Liver (tissue), 9 donors: ENCODE measurements around the gene GLTPD2. TPM values are rescaled to one million over a fixed set of nuclear protein-coding genes. Genes with fewer than 3 reads are reported as not detected.
A peak's percentile ranks its signal among the peaks of the same experiment; 100 is the strongest.

Experiments
- DNase-seq: peaks from one replicate; pipeline ENCODE4 v3.0.0-alpha.2; 2017; ENCODE audit warnings: low spot score
- H3K27ac ChIP-seq, 2 donors: one replicate each; pipeline ENCODE4 v1.7.0; 2013; ENCODE audit warnings: inconsistent platforms in 2 of 2, low read length in 2 of 2, control low read depth in 1 of 2, low read depth in 1 of 2, mild to moderate bottlenecking in 1 of 2
- H3K27me3 ChIP-seq, 4 donors: one replicate each; pipeline versions ENCODE4 v1.6.1 to v1.7.0; 2013; ENCODE audit warnings: low read length in 3 of 4, inconsistent platforms in 1 of 4, mild to moderate bottlenecking in 1 of 4, moderate library complexity in 1 of 4; ENCODE audit not compliant: control insufficient read depth in 4 of 4, insufficient read depth in 4 of 4
- H3K36me3 ChIP-seq, 4 donors: one replicate each; pipeline versions ENCODE4 v1.6.1 to v1.7.0; 2013; ENCODE audit warnings: low read length in 3 of 4, mild to moderate bottlenecking in 3 of 4, low read depth in 1 of 4, moderate library complexity in 1 of 4; ENCODE audit not compliant: control insufficient read depth in 4 of 4, insufficient read depth in 3 of 4
- H3K4me1 ChIP-seq, 4 donors: one replicate each; pipeline versions ENCODE4 v1.6.1 to v1.7.0; 2013; ENCODE audit warnings: low read length in 3 of 4, mild to moderate bottlenecking in 3 of 4, moderate library complexity in 1 of 4; ENCODE audit not compliant: control insufficient read depth in 4 of 4, insufficient read depth in 4 of 4
- H3K4me3 ChIP-seq, 3 donors: one replicate each; pipeline versions ENCODE4 v1.6.1 to v1.7.0; 2013; ENCODE audit warnings: low read length in 3 of 3, control low read depth in 1 of 3, low read depth in 1 of 3, mild to moderate bottlenecking in 1 of 3
- H3K9ac ChIP-seq, 2 donors: one replicate each; pipeline ENCODE4 v1.7.0; 2013; ENCODE audit warnings: low read length in 2 of 2, mild to moderate bottlenecking in 2 of 2, moderate library complexity in 2 of 2, control low read depth in 1 of 2, low read depth in 1 of 2
- H3K9me3 ChIP-seq, 4 donors: one replicate each; pipeline versions ENCODE4 v1.6.1 to v1.7.0; 2013; ENCODE audit warnings: low read length in 3 of 4; ENCODE audit not compliant: control insufficient read depth in 4 of 4
- EGR1 ChIP-seq, 2 donors: IDR thresholded peaks; 2 replicates each; pipeline ENCODE4 v1.6.1; 2016 to 2018; ENCODE audit warnings: antibody characterized with exemption in 2 of 2, low read depth in 2 of 2
- FOXA2 ChIP-seq: IDR thresholded peaks from 2 replicates; pipeline ENCODE4 v1.6.1; 2016; ENCODE audit warnings: antibody characterized with exemption
- HNF4A ChIP-seq, 2 donors: conservative IDR thresholded peaks; 2 replicates each; pipeline ENCODE4 v1.6.1; 2016; ENCODE audit warnings: antibody characterized with exemption in 2 of 2, mild to moderate bottlenecking in 2 of 2
- NR2F2 ChIP-seq: IDR thresholded peaks from 2 replicates; pipeline ENCODE4 v1.6.1; 2016; ENCODE audit warnings: antibody characterized with exemption
- RAD21 ChIP-seq, 2 donors: IDR thresholded peaks; 2 replicates each; pipeline ENCODE4 v1.6.1; 2016; ENCODE audit warnings: antibody characterized with exemption in 2 of 2, mild to moderate bottlenecking in 2 of 2
- RXRA ChIP-seq, 2 donors: IDR thresholded peaks; 2 replicates each; pipeline ENCODE4 v1.6.1; 2017 to 2018; ENCODE audit warnings: antibody characterized with exemption in 2 of 2, mild to moderate bottlenecking in 1 of 2
- YY1 ChIP-seq: IDR thresholded peaks from 2 replicates; pipeline ENCODE4 v1.6.1; 2016; ENCODE audit warnings: antibody characterized with exemption, mild to moderate bottlenecking
- WGBS: extraction: QIAGEN DNeasy Blood & Tissue Kit; methylation state at CpG from one replicate; pipeline ENCODE4 v1.1.7; 2013; 5-methylcytosine and 5-hydroxymethylcytosine counted together
- polyA plus RNA-seq, 2 donors: library from polyadenylated mRNA; stranded (reverse) in 1 of 2; unstranded in 1 of 2; fragments of 200-250 nt in 1 of 2; fragments of >200 nt in 1 of 2; fragmentation: Nextera tagmentation in 1 of 2; extraction: Ambion mirVana in 1 of 2; gene quantifications; one replicate each; pipeline versions ENCODE4 v1.2.1 to v1.2.3, GENCODE V29; 2013 to 2015
- total RNA-seq, 2 donors: library from RNA; depleted of rRNA; stranded (reverse); fragments of >200 nt; gene quantifications; one replicate each; pipeline ENCODE4 v1.2.3, GENCODE V29; 2014
- TF ChIP-seq, protein P1 (sequence below): IDR thresholded peaks from 2 replicates; pipeline ENCODE4 v1.6.1; 2016; ENCODE audit warnings: antibody characterized with exemption, mild to moderate bottlenecking
- donor health status: healthy.
- donor health status: healthy.
- donor health status: healthy.
- donor health status: healthy.
- donor health status: healthy.

GLTPD2 gene
- total and polyA plus RNA-seq, 4 donors = 15.1 to 63.2 (median 25.7) TPM

GRCh38 chr17:4739122-4740024 lies 49.4 kb upstream of the GLTPD2 start, which contains the start of the genes CXCL16 and ZMYND15:
CXCL16 (minus strand) TSS chr17:4739928; CDS start chr17:4739339, 589 bp downstream.
ZMYND15 (plus strand) TSS chr17:4739833; CDS start chr17:4740549, 716 bp downstream.
- WGBS = under 1% methylated on average over 100 of the region's 100 CpGs
- Histone ChIP-seq H3K4me1 (peaks cover 2 to 20% (median 9%) of the 10 kb centered on the region in 4 donors), H3K27ac (peak within 1 kb of the TSS; percentile 73 to 76), H3K36me3 (no peaks in the 10 kb centered on the region), H3K27me3 (no peaks in the 10 kb centered on the region), H3K9me3 (no peaks in the 10 kb centered on the region), H3K9ac (peak within 1 kb of the TSS; percentile 66 to 76), H3K4me3 (peak within 1 kb of the TSS; percentile 52 to 85 (median 80))
- DNase-seq = no peak
- no peak for TF ChIP-seq NR2F2
- no peak for TF ChIP-seq HNF4A (conservative IDR thresholded peaks at IDR 0.05)
- TF ChIP-seq YY1 = peak; percentile 38
- TF ChIP-seq, protein P1, sequence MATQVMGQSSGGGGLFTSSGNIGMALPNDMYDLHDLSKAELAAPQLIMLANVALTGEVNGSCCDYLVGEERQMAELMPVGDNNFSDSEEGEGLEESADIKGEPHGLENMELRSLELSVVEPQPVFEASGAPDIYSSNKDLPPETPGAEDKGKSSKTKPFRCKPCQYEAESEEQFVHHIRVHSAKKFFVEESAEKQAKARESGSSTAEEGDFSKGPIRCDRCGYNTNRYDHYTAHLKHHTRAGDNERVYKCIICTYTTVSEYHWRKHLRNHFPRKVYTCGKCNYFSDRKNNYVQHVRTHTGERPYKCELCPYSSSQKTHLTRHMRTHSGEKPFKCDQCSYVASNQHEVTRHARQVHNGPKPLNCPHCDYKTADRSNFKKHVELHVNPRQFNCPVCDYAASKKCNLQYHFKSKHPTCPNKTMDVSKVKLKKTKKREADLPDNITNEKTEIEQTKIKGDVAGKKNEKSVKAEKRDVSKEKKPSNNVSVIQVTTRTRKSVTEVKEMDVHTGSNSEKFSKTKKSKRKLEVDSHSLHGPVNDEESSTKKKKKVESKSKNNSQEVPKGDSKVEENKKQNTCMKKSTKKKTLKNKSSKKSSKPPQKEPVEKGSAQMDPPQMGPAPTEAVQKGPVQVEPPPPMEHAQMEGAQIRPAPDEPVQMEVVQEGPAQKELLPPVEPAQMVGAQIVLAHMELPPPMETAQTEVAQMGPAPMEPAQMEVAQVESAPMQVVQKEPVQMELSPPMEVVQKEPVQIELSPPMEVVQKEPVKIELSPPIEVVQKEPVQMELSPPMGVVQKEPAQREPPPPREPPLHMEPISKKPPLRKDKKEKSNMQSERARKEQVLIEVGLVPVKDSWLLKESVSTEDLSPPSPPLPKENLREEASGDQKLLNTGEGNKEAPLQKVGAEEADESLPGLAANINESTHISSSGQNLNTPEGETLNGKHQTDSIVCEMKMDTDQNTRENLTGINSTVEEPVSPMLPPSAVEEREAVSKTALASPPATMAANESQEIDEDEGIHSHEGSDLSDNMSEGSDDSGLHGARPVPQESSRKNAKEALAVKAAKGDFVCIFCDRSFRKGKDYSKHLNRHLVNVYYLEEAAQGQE = no peak

GRCh38 chr17:4740025-4740351 lies 48.8 kb upstream of the GLTPD2 start:
- no peaks in the 10 kb centered on the region for H3K36me3 ChIP-seq
- no peaks in the 10 kb centered on the region for H3K27me3 ChIP-seq
- peak overlapping the region; percentile 46 to 73 for H3K27ac ChIP-seq
- no peaks in the 10 kb centered on the region for H3K9me3 ChIP-seq
- TF ChIP-seq EGR1 (IDR thresholded peaks at IDR 0.05; ENCODE audit: low read depth in 2 of 2) = no peak
- no peak for TF ChIP-seq FOXA2
- TF ChIP-seq HNF4A (conservative IDR thresholded peaks at IDR 0.05) = no peak
- TF ChIP-seq RAD21 (IDR thresholded peaks at IDR 0.05) = no peak
- no peak for TF ChIP-seq NR2F2
- TF ChIP-seq RXRA (IDR thresholded peaks at IDR 0.05) = no peak
- TF ChIP-seq, protein P1 = no peak
- WGBS = 20% methylated on average over 13 of the region's 13 CpGs
- H3K4me3 ChIP-seq = peak overlapping the region; percentile 52 to 85 (median 80)
- H3K4me1 ChIP-seq = peaks cover 2 to 14% (median 9%) of the 10 kb centered on the region in 4 donors
- DNase-seq = no peak
- H3K9ac ChIP-seq = peak overlapping the region; percentile 53 to 56
